SK-N-SH (cell line): ENCODE results near the gene AAMP. TPM values are rescaled to one million over a fixed set of nuclear protein-coding genes. Genes with fewer than 3 reads are reported as not detected.

Experiments used
- CTCF ChIA-PET: fragments of 300-600, 350-600 bp; formaldehyde crosslinking; extraction: SDS; loops from one replicate; lab custom pipeline; 2021; lab: Yijun Ruan, JAX
- POLR2A ChIA-PET: fragments of 350-600 bp; sonication (Branson Sonifier 250); formaldehyde crosslinking; extraction: SDS; loops from one replicate; lab custom pipeline; 2020; ENCODE audit warnings: antibody characterized with exemption, inconsistent platforms; lab: Yijun Ruan, JAX
- DNase-seq: peaks from one replicate; pipeline ENCODE4 v3.0.0; 2012
- H2AFZ ChIP-seq: fragments of 200-600 bp; sonication (generic); 2 replicates; pipeline ENCODE4 v1.8.1; 2016; ENCODE audit warnings: antibody characterized with exemption, mild to moderate bottlenecking, low read depth
- H3F3A ChIP-seq: fragments of 200-600 bp; sonication (generic); replicated peaks from 2 replicates; pipeline ENCODE3; 2016; ENCODE audit warnings: antibody characterized with exemption, mild to moderate bottlenecking; ENCODE audit not compliant: insufficient read depth
- H3K27ac ChIP-seq, 2 experiments: fragments of 200-500 bp in 1 of 2; fragments of 200-600 bp in 1 of 2; sonication (Bioruptor generic) in 1 of 2; sonication (generic), shearing (Covaris generic) in 1 of 2; 2 replicates each; pipeline versions ENCODE4 v1.5.1 to v1.6.1; 2014 to 2016; ENCODE audit warnings: low read depth in 2 of 2, inconsistent platforms in 1 of 2, low read length in 1 of 2, mild to moderate bottlenecking in 1 of 2, mixed read lengths in 1 of 2
- H3K27me3 ChIP-seq: fragments of 200-600 bp; sonication (generic), shearing (Covaris generic); 2 replicates; pipeline ENCODE4 v1.6.1; 2016; ENCODE audit warnings: mixed run types; ENCODE audit not compliant: insufficient read depth
- H3K36me3 ChIP-seq, 2 experiments: fragments of 200-500 bp in 1 of 2; fragments of 200-600 bp in 1 of 2; sonication (Bioruptor generic) in 1 of 2; sonication (generic) in 1 of 2; replicated peaks in 1 of 2; 2 replicates each; pipeline versions ENCODE3 to v1.5.1; 2014 to 2016; ENCODE audit warnings: low read length in 1 of 2, mild to moderate bottlenecking in 1 of 2; ENCODE audit not compliant: insufficient read depth in 2 of 2, control insufficient read depth in 1 of 2
- H3K4me1 ChIP-seq, 2 experiments: fragments of 200-500 bp in 1 of 2; fragments of 200-600 bp in 1 of 2; sonication (Bioruptor generic) in 1 of 2; sonication (generic), shearing (Covaris generic) in 1 of 2; 2 replicates each; pipeline versions ENCODE4 v1.5.1 to v1.6.1; 2014 to 2016; ENCODE audit warnings: low read depth in 1 of 2, low read length in 1 of 2, mixed run types in 1 of 2; ENCODE audit not compliant: insufficient read depth in 2 of 2, control insufficient read depth in 1 of 2
- H3K4me2 ChIP-seq: fragments of 200-600 bp; sonication (generic), shearing (Covaris generic); 2 replicates; pipeline ENCODE4 v1.6.1; 2017; ENCODE audit warnings: mixed run types
- H3K4me3 ChIP-seq, 2 experiments: fragments of 200-500 bp in 1 of 2; fragments of 200-600 bp in 1 of 2; sonication (Bioruptor generic) in 1 of 2; sonication (generic), shearing (Covaris generic) in 1 of 2; 2 replicates each; pipeline versions ENCODE4 v1.5.1 to v1.8.1; 2014 to 2016; ENCODE audit warnings: low read depth in 2 of 2, inconsistent platforms in 1 of 2, low read length in 1 of 2, mild to moderate bottlenecking in 1 of 2, mixed read lengths in 1 of 2, moderate library complexity in 1 of 2
- H3K79me2 ChIP-seq: fragments of 200-600 bp; sonication (generic); 2 replicates; pipeline ENCODE4 v1.8.1; 2017; ENCODE audit warnings: mild to moderate bottlenecking; ENCODE audit not compliant: insufficient read depth
- H3K9ac ChIP-seq: fragments of 200-600 bp; sonication (generic); 2 replicates; pipeline ENCODE4 v1.6.1; 2017; ENCODE audit warnings: mixed run types
- H3K9me2 ChIP-seq: fragments of 200-600 bp; sonication (generic); 2 replicates; pipeline ENCODE4 v1.6.1; 2017; ENCODE audit warnings: mixed run types
- H3K9me3 ChIP-seq: fragments of 200-600 bp; sonication (generic); 2 replicates; pipeline ENCODE4 v1.6.1; 2017; ENCODE audit warnings: mixed run types, mild to moderate bottlenecking, moderate library complexity
- H4K20me1 ChIP-seq: fragments of 200-600 bp; sonication (generic); 2 replicates; pipeline ENCODE4 v1.6.1; 2017; ENCODE audit warnings: mild to moderate bottlenecking, mixed run types; ENCODE audit not compliant: insufficient read depth
- CHD2 ChIP-seq: fragments of 150-350 bp; IDR thresholded peaks from 2 replicates; pipeline ENCODE4 v1.6.1; 2018; ENCODE audit warnings: low read length; ENCODE audit not compliant: partially characterized antibody
- CTCF ChIP-seq: fragments of 200-600 bp; sonication (generic); IDR thresholded peaks from 2 replicates; pipeline ENCODE4 v1.6.1; 2017; ENCODE audit warnings: antibody characterized with exemption, mild to moderate bottlenecking, moderate library complexity
- EP300 ChIP-seq, 2 experiments: IDR thresholded peaks; 2 replicates each; pipeline versions ENCODE4 v1.4.0 to v1.6.1; 2012; ENCODE audit warnings: borderline replicate concordance in 1 of 2, low read depth in 1 of 2, low read length in 1 of 2
- EZH2phosphoT487 ChIP-seq: fragments of 200-600 bp; sonication (generic); IDR thresholded peaks from 2 replicates; pipeline ENCODE4 v1.6.1; 2017; ENCODE audit warnings: low read depth, mixed run types, mild to moderate bottlenecking, antibody characterized with exemption, moderate library complexity, borderline replicate concordance
- FOXJ3 ChIP-seq: sonication (generic); formaldehyde crosslinking; IDR thresholded peaks from 2 replicates; pipeline ENCODE4 v1.5.1; 2020; ENCODE audit warnings: mild to moderate bottlenecking, missing genetic modification reagents
- FOXM1 ChIP-seq: IDR thresholded peaks from 2 replicates; pipeline ENCODE4 v1.4.0; 2012; ENCODE audit warnings: low read depth, mild to moderate bottlenecking
- GATA2 ChIP-seq: sonication (generic); formaldehyde crosslinking; IDR thresholded peaks from 2 replicates; pipeline ENCODE4 v1.5.0; 2020; ENCODE audit warnings: mild to moderate bottlenecking, missing genetic modification reagents
- MEF2A ChIP-seq: IDR thresholded peaks from 2 replicates; pipeline ENCODE4 v1.4.0; 2012; ENCODE audit warnings: low read depth, borderline replicate concordance
- NRF1 ChIP-seq: IDR thresholded peaks from 2 replicates; pipeline ENCODE4 v1.6.1; 2012; ENCODE audit warnings: low read depth, mild to moderate bottlenecking, low read length
- POLR2AphosphoS5 ChIP-seq: IDR thresholded peaks from 2 replicates; pipeline ENCODE4 v1.6.1; 2012; ENCODE audit warnings: low read depth, low read length
- RCOR1 ChIP-seq: fragments of 150-350 bp; IDR thresholded peaks from 2 replicates; pipeline ENCODE4 v1.6.1; 2017; ENCODE audit warnings: antibody characterized with exemption, low read length
- RXRA ChIP-seq: IDR thresholded peaks from 2 replicates; pipeline ENCODE4 v1.4.0; 2012; ENCODE audit warnings: low read depth, mild to moderate bottlenecking, borderline replicate concordance
- SMC3 ChIP-seq: IDR thresholded peaks from 2 replicates; pipeline ENCODE4 v1.6.1; 2012; ENCODE audit warnings: low read depth, low read length, improper control_type of control experiment
- TAF1 ChIP-seq: IDR thresholded peaks from 2 replicates; pipeline ENCODE4 v1.6.1; 2012; ENCODE audit warnings: low read depth, mild to moderate bottlenecking, low read length, moderate library complexity, borderline replicate concordance
- TCF12 ChIP-seq: IDR thresholded peaks from 2 replicates; pipeline ENCODE4 v1.4.0; 2012
- WGBS: methylation state at CpG from one replicate; pipeline ENCODE4 v1.1.6; 2017; ENCODE audit warnings: low lambda C conversion rate; 5-methylcytosine and 5-hydroxymethylcytosine counted together
- polyA plus RNA-seq, 3 experiments: library from polyadenylated mRNA; depleted of rRNA; stranded (reverse); fragments of >200 nt; gene quantifications; 2 replicates each; pipeline ENCODE4 v1.2.3, GENCODE V29; 2012
- TF ChIP-seq, protein P1 (sequence below): fragments of 150-350 bp; IDR thresholded peaks from 2 replicates; pipeline ENCODE4 v1.6.1; 2017; ENCODE audit warnings: antibody characterized with exemption, low read length, low read depth, borderline replicate concordance
- TF ChIP-seq, protein P2 (sequence below): IDR thresholded peaks from 2 replicates; pipeline ENCODE4 v1.4.0; 2012; ENCODE audit warnings: low read depth, borderline replicate concordance

The AAMP gene
- polyA plus RNA-seq, 1 of the 3 experiments (the other 2 are of a cell fraction) = 276 TPM

DNA sequence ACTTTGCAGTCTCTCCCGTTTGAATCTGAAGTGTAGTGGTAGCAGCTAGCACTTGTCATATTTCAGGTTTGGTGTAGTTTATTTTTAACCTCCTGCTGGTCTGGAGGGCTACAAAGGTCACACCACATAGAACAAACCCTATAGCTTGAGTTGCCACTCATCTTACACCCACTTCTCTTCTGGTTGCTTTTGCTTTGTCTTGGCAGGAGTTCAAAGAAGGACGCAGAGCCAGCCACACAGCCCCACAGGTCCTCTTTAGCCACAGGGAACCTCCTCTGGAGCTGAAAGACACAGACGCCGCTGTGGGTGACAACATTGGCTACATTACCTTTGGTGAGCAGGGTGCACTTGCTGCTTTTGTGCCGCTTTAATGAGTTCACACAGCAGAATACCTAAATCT is 24.7 kb downstream of the AAMP start:
- Histone ChIP-seq H3K4me2 (no peak overlapping the region), H3K4me1 (no peaks in the 10 kb centered on the region), H3K9me3 (no peaks in the 10 kb centered on the region), H4K20me1 (0 out of 2 replicates have a peak, but pooled peaks cover 7% of the 10 kb centered on the region), H2AFZ (no peak overlapping the region), H3K27ac (no peak overlapping the region), H3K36me3 (peaks cover 81 to 99% of the 10 kb centered on the region in 2 experiments), H3K27me3 (no peaks in the 10 kb centered on the region), H3K4me3 (no peak overlapping the region), H3K79me2 (peaks cover 70% of the 10 kb centered on the region; the same call in 1 of the 2 replicates), H3K9ac (no peak overlapping the region), H3F3A (peaks cover 11% of the 10 kb centered on the region), H3K9me2 (no peaks in the 10 kb centered on the region)
- TF ChIP-seq EP300 (IDR thresholded peaks at IDR 0.05; ENCODE audit: borderline replicate concordance in 1 of 2, low read depth in 1 of 2, low read length in 1 of 2) = no peak
- TF ChIP-seq, protein P1, sequence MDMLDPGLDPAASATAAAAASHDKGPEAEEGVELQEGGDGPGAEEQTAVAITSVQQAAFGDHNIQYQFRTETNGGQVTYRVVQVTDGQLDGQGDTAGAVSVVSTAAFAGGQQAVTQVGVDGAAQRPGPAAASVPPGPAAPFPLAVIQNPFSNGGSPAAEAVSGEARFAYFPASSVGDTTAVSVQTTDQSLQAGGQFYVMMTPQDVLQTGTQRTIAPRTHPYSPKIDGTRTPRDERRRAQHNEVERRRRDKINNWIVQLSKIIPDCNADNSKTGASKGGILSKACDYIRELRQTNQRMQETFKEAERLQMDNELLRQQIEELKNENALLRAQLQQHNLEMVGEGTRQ = no peak
- POLR2A ChIA-PET = no interaction called here
- DNase-seq = no peak
- CTCF ChIA-PET = interaction anchor here (5.7 kb wide), 1 partner anchor 13 kb away, joined by 34 read pairs; no protein-coding TSS in a partner anchor
- WGBS = 95% methylated on average over 5 of the region's 5 CpGs

DNA sequence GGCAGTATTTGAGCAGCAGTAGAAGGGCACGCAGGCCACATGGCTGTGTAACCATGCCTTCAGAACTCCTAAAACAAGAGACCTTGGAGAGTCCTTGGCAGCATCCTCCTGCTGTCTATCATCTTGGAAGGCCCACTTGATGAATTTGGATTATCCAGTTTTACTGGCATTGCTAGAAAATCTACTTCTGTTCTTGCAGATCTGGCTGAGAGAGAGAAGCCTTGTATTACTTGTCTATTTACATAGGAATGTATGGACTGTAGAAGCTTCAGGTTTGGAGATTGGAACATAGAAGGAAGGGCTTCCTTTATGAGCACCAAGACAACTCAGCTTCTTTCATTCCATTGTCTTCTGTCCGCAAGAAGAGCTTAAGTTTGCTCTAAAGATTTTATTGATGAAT is 25.3 kb downstream of the AAMP start:
- H3K27ac ChIP-seq = no peak overlapping the region
- WGBS = 97% methylated on average over 2 of the region's 2 CpGs
- no peaks in the 10 kb centered on the region for H3K9me2 ChIP-seq
- H2AFZ ChIP-seq = no peak overlapping the region
- H3K9ac ChIP-seq = no peak overlapping the region
- H4K20me1 ChIP-seq = 0 out of 2 replicates have a peak, but pooled peaks cover 7% of the 10 kb centered on the region
- peaks cover 7% of the 10 kb centered on the region for H3F3A ChIP-seq
- no peak for DNase-seq
- no peaks in the 10 kb centered on the region for H3K4me1 ChIP-seq
- ChIA-PET CTCF (interaction anchor here (1.1 to 5.7 kb wide), 3 partner anchors 14 to 26 kb away, joined by 4 to 34 read pairs (median 4); partner anchors contain the start of genes AAMP and PNKD), POLR2A (no interaction called here)
- H3K4me2 ChIP-seq = no peak overlapping the region
- TF ChIP-seq TCF12 = no peak
- TF ChIP-seq RCOR1 = no peak
- no peak for TF ChIP-seq TAF1
- no peak for TF ChIP-seq FOXJ3 (CRISPR knock-in tag)
- TF ChIP-seq FOXM1 = no peak
- TF ChIP-seq POLR2AphosphoS5 = no peak
- TF ChIP-seq MEF2A = no peak
- TF ChIP-seq, protein P2, sequence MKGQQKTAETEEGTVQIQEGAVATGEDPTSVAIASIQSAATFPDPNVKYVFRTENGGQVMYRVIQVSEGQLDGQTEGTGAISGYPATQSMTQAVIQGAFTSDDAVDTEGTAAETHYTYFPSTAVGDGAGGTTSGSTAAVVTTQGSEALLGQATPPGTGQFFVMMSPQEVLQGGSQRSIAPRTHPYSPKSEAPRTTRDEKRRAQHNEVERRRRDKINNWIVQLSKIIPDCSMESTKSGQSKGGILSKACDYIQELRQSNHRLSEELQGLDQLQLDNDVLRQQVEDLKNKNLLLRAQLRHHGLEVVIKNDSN = no peak
- no peak for TF ChIP-seq NRF1
- no peak for TF ChIP-seq GATA2
- no peak for TF ChIP-seq RXRA
- no peak for TF ChIP-seq EZH2phosphoT487
- TF ChIP-seq SMC3 = no peak
- TF ChIP-seq CHD2 = no peak
- TF ChIP-seq CTCF = no peak
- H3K9me3 ChIP-seq = no peaks in the 10 kb centered on the region
- H3K4me3 ChIP-seq = no peak overlapping the region
- peaks cover 74% of the 10 kb centered on the region for H3K79me2 ChIP-seq
- peaks cover 77 to 97% of the 10 kb centered on the region in 2 experiments for H3K36me3 ChIP-seq
- H3K27me3 ChIP-seq = no peaks in the 10 kb centered on the region
